Colonic mucosa (tissue), 4 donors: ENCODE measurements around the gene RUFY3. TPM values are rescaled to one million over a fixed set of nuclear protein-coding genes. Genes with fewer than 3 reads are reported as not detected.
"Not testable (repeated sequence)": the region's sequence is repeated elsewhere in the genome, so short reads cannot be mapped to it uniquely, and the experiment has no call there.

Source experiments
- DNase-seq: peaks from one replicate; pipeline ENCODE4 v3.0.0-alpha.2; 2020
- H3K27ac ChIP-seq: fragments of 200-600 bp; one replicate; pipeline ENCODE4 v1.8.0; 2021
- H3K27me3 ChIP-seq: fragments of 200-600 bp; one replicate; pipeline ENCODE4 v1.8.0; 2021
- H3K36me3 ChIP-seq: fragments of 200-600 bp; one replicate; pipeline ENCODE4 v1.8.0; 2021
- H3K4me1 ChIP-seq: fragments of 200-600 bp; one replicate; pipeline ENCODE4 v1.8.0; 2021; ENCODE audit warnings: mild to moderate bottlenecking
- H3K4me3 ChIP-seq: fragments of 200-600 bp; one replicate; pipeline ENCODE4 v1.8.0; 2021
- H3K9ac ChIP-seq, 2 donors: one replicate each; pipeline ENCODE4 v1.7.0; 2013; ENCODE audit warnings: control low read depth in 2 of 2, low read depth in 2 of 2, low read length in 2 of 2
- H3K9me3 ChIP-seq: fragments of 200-600 bp; one replicate; pipeline ENCODE4 v1.8.0; 2021
- CTCF ChIP-seq: fragments of 200-600 bp; IDR thresholded peaks from one replicate; pipeline ENCODE4 v1.8.0; 2022; ENCODE audit warnings: antibody characterized with exemption, mild to moderate bottlenecking
- intact Hi-C: fragments of 100-400 bp; cut with DNase I; formaldehyde crosslinking; loops from one replicate; pipeline ENCODE4 v1.14.1; 2022
- total RNA-seq, 2 donors: library from RNA; stranded (reverse); fragmentation: NEBNext Ultra II Directional in 1 of 2; extraction: Animal tissue kit (Norgen Biotek cat#: 25700) in 1 of 2; gene quantifications; one replicate each; pipeline ENCODE4 v1.2.1, GENCODE V29; 2021
- donor health status: healthy.
- donor health status: DM: no; HTN: no; CAD: no.
- donor health status: DM: no; HTN: no; CAD: no.

The RUFY3 gene
- total RNA-seq, 2 donors from 2014 or later = 28.8 to 29.4 TPM

GRCh38 chr4:70735915-70736314, 14.2 kb downstream of the RUFY3 start:
- H3K9me3 ChIP-seq, H3K4me1 ChIP-seq, intact Hi-C loops, H3K4me3 ChIP-seq, H3K36me3 ChIP-seq, H3K9ac ChIP-seq, H3K27me3 ChIP-seq: not testable (repeated sequence)
- H3K27ac ChIP-seq = peak overlapping the region; percentile 81
- TF ChIP-seq CTCF = peak; percentile 25
- DNase-seq = peak; percentile 51

DNA sequence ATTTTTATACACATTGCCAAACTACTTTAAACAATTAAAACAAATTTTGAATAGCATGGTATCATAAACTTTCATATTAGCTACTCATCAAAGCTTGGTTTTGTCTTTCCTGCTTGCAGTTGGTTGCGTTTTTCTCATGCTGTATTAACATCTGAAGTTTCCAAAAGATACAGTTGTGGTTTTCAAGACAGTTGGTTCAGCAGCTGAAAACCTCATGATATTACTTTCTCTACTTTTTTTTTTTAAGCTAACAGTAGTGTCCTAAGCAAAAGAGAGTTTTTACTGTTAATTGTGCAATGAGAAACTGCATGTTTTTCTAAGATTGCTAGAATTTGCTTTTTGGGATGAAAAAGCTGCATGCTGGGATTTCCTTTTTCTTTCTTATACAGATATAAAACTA, 15.2 kb downstream of the RUFY3 start:
- no peak for TF ChIP-seq CTCF
- intact Hi-C loops = no loop called here
- no peak overlapping the region for H3K27ac ChIP-seq
- peaks cover 7% of the 10 kb centered on the region for H3K4me1 ChIP-seq
- no peaks in the 10 kb centered on the region for H3K9me3 ChIP-seq
- no peak overlapping the region for H3K4me3 ChIP-seq
- no peak overlapping the region for H3K9ac ChIP-seq
- no peaks in the 10 kb centered on the region for H3K27me3 ChIP-seq
- no peaks in the 10 kb centered on the region for H3K36me3 ChIP-seq
- DNase-seq = no peak

DNA sequence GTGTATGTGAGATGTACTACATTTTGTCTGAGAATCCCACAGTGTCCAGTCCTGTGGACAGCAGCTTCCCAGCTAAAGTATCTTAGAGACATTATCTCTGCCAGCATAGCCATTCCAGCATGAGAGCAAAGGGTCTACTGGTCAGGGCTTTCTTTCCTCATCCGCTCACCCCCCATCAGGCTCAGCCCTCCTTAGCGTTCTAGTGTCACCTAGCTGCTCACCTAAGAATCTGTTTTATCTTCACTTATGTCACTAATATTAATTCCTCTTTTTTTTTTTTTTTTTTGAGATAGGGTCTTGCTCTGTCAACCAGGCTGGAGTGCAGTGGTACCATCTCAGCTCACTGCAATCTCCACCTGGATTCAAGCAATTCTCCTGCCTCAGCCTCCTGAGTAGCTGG, 15.6 kb downstream of the RUFY3 start:
- intact Hi-C loops = no loop called here
- TF ChIP-seq CTCF = no peak
- no peaks in the 10 kb centered on the region for H3K36me3 ChIP-seq
- H3K9me3 ChIP-seq = no peaks in the 10 kb centered on the region
- H3K27ac ChIP-seq = no peak overlapping the region
- no peaks in the 10 kb centered on the region for H3K27me3 ChIP-seq
- no peak for DNase-seq
- no peak overlapping the region for H3K4me3 ChIP-seq
- H3K9ac ChIP-seq = no peak overlapping the region
- H3K4me1 ChIP-seq = peaks cover 7% of the 10 kb centered on the region

DNA sequence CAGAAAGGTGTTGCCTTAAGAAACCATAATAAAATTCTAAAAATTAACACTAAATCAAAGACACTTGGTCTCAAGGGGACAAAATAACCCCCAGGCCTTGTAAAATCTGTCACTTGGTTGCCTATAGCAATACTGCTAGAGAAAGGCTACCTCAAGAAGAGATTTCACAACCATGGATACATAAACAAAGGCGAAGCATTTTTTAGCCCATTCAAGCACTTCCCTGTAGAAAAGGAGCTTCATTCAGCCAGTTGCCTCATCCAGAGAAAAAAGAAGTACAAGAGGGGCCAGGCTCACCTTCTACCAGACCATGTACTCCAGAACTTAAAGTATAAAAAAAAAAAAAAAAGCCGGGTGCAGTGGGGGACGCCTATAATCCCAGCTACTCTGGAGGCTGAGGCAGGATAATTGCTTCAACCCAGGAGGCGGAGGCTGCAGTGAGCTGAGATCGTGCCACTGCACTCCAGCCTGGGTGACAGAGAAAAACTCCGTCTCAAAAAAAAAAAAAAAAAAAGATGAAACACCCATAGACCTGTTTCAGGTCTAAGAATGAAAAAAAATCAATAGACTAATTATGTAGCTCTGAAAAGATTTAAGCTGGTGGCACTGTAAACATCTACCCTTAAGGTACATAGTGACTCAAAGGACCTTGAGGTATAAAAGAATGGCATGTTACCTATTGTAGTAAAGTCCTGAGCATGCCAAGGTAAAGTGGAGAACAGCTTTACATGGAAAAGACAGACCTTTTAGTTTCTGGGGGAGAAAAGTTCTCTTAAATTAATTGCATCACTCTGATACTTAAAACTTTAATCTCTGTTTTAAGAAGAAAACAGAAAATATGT, 18.0 kb downstream of the RUFY3 start:
- no peak for DNase-seq
- no peak overlapping the region for H3K27ac ChIP-seq
- H3K9ac ChIP-seq = no peak overlapping the region
- intact Hi-C loops = no loop called here
- TF ChIP-seq CTCF = no peak
- no peaks in the 10 kb centered on the region for H3K36me3 ChIP-seq
- H3K9me3 ChIP-seq = no peaks in the 10 kb centered on the region
- H3K4me1 ChIP-seq = peaks cover 7% of the 10 kb centered on the region
- no peaks in the 10 kb centered on the region for H3K27me3 ChIP-seq
- no peak overlapping the region for H3K4me3 ChIP-seq

GRCh38 chr4:70741867-70742658, 20.3 kb downstream of the RUFY3 start:
- H3K4me3 ChIP-seq = no peak overlapping the region
- no peak for TF ChIP-seq CTCF
- no peaks in the 10 kb centered on the region for H3K9me3 ChIP-seq
- intact Hi-C loops = no loop called here
- DNase-seq = no peak
- H3K27ac ChIP-seq = no peak overlapping the region
- no peak overlapping the region for H3K9ac ChIP-seq
- no peaks in the 10 kb centered on the region for H3K4me1 ChIP-seq
- H3K27me3 ChIP-seq = no peaks in the 10 kb centered on the region
- H3K36me3 ChIP-seq = no peaks in the 10 kb centered on the region
